AG04450 (cell line): ENCODE results near the gene RAB7B. TPM values are rescaled to one million over a fixed set of nuclear protein-coding genes. Genes with fewer than 3 reads are reported as not detected.

Experiments used
- CTCF ChIA-PET: fragments of 300-600, 350-600 bp; formaldehyde crosslinking; extraction: SDS; loops from one replicate; lab custom pipeline; 2022; ENCODE audit warnings: antibody characterized with exemption, inconsistent platforms; lab: Charles Lee
- POLR2A ChIA-PET: fragments of 350-600 bp; formaldehyde crosslinking; extraction: SDS; loops from one replicate; lab custom pipeline; 2021; ENCODE audit warnings: antibody characterized with exemption, inconsistent platforms; lab: Yijun Ruan, JAX
- DNase-seq: peaks from one replicate; pipeline ENCODE4 v3.0.0-alpha.2; 2011; ENCODE audit warnings: low read depth, low spot score
- H3K27ac ChIP-seq: one replicate; pipeline ENCODE4 v1.5.1; 2012; ENCODE audit warnings: low read depth, low read length, control low read depth
- H3K27me3 ChIP-seq: one replicate; pipeline ENCODE4 v1.6.0; 2012; ENCODE audit warnings: low read length; ENCODE audit not compliant: control insufficient read depth, insufficient read depth
- H3K4me3 ChIP-seq: 2 replicates; pipeline ENCODE4 v1.5.1; 2011; ENCODE audit warnings: mild to moderate bottlenecking, low read depth, low read length, control low read depth
- H3K9me3 ChIP-seq: 2 replicates; pipeline ENCODE4 v1.5.1; 2012; ENCODE audit warnings: low read length; ENCODE audit not compliant: control insufficient read depth, insufficient read depth
- CTCF ChIP-seq: IDR thresholded peaks from 2 replicates; pipeline ENCODE4 v1.5.1; 2011; ENCODE audit warnings: low read depth, low read length, control low read depth, inconsistent platforms
- polyA plus RNA-seq: library from polyadenylated mRNA; depleted of rRNA; stranded (reverse); fragments of >200 nt; gene quantifications from 2 replicates; pipeline ENCODE4 v1.2.3, GENCODE V29; 2011

Gene RAB7B
- polyA plus RNA-seq, 1 experiment: 17.5 TPM

DNA sequence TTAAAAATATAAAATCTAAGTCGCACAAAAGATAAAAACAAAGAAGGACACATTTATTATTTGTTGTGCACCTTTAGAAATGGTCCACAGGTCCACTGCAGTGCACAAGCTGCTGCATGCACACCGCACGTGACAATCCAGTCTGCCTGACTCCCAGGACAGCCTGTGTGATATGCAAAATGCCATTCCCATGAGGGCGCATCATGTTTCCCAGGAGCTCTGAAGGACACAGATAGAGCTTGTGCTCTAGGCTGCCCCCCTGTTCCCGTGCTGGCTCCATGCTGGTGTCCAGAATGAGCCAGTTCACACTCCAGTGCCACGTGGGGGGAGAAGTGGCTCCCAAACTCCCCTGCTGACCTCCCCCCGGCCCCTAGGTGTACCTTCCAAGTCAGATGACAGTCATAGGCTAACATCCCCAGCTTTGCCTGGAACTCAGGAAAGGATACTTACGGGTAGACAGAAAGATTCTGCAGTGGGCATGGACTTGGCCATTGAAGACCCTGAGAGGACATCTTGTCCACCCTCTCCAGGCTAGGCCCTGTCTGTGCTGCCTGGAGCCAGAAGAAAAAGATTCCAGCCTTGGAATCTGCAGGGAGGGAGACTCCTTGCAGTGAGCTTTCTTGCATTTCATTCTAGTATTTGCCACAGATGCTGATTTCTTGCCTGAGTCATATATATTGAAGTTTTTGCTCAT, 26.3 kb downstream of the RAB7B start:
- ChIA-PET CTCF (interaction anchor here (0.5 to 12.1 kb wide), 98 partner anchors 9 to 1006 kb away, joined by 3 to 567 read pairs (median 5); partner anchors contain the start of genes RAB29, RAB7B, SLC26A9 and SLC41A1), POLR2A (interaction anchor here (0.5 to 1.7 kb wide), 8 partner anchors 14 to 318 kb away, joined by 3 to 14 read pairs (median 4); no protein-coding TSS in a partner anchor)
- no peak for TF ChIP-seq CTCF
- H3K9me3 ChIP-seq: no peaks in the 10 kb centered on the region; the same call in 1 of the 2 replicates
- peak overlapping the region; percentile 39 for H3K27ac ChIP-seq
- H3K27me3 ChIP-seq: no peaks in the 10 kb centered on the region
- peak; percentile 23 for DNase-seq
- no peak overlapping the region for H3K4me3 ChIP-seq

- no peak for DNase-seq
- POLR2A ChIA-PET: interaction anchor here (1.1 kb wide), 1 partner anchor 194 kb away, joined by 5 read pairs; no protein-coding TSS in a partner anchor
- no peaks in the 10 kb centered on the region; the same call in 1 of the 2 replicates for H3K9me3 ChIP-seq
- TF ChIP-seq CTCF: no peak
- no peaks in the 10 kb centered on the region for H3K27me3 ChIP-seq
- H3K4me3 ChIP-seq: no peak overlapping the region
- CTCF ChIA-PET: interaction anchor here (1.4 to 12.1 kb wide), 7 partner anchors 52 to 377 kb away, joined by 3 to 567 read pairs (median 14); no protein-coding TSS in a partner anchor
- no peak overlapping the region for H3K27ac ChIP-seq
Measured at GRCh38 chr1:205976036-205976435, 27.2 kb downstream of the RAB7B start.

DNA sequence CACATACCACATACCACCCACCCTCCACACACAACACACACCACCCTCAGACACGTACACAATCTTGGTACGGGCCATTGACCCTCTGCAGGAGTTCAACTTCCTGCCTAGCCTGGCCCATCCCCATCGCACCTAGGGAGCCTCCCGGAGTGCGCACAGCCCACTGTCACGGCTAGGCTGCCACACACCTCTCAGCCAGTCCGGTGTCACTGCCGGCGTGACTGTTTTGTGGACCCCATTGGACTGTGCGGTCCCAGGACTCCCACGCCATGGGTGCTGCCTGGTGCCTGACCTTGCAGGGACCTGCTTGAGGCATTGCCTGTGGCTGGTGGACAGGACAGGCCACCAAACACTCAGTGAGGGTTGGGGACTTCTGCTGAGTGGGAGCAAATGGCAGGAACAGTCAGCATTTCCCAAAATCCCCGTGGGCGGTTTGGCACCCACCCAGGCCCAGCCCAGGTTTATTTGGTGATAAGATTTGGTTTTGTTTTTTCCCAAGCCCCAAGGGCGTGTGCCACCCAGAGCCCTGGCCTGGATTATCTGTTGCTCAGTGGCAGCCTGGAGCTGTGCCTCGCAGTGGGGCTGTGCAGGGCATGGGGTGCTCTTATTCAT, 27.7 kb downstream of the RAB7B start:
- no peaks in the 10 kb centered on the region for H3K27me3 ChIP-seq
- CTCF ChIA-PET: interaction anchor here (5.2 to 12.1 kb wide), 3 partner anchors 52 to 316 kb away, joined by 163 to 567 read pairs (median 197); no protein-coding TSS in a partner anchor
- no peaks in the 10 kb centered on the region; the same call in 1 of the 2 replicates for H3K9me3 ChIP-seq
- DNase-seq: no peak
- POLR2A ChIA-PET: no interaction called here
- H3K27ac ChIP-seq: no peak overlapping the region
- no peak for TF ChIP-seq CTCF
- H3K4me3 ChIP-seq: no peak overlapping the region

- Histone ChIP-seq H3K27me3 (no peaks in the 10 kb centered on the region), H3K27ac (no peak overlapping the region), H3K4me3 (no peak overlapping the region), H3K9me3 (no peaks in the 10 kb centered on the region; the same call in 1 of the 2 replicates)
- TF ChIP-seq CTCF: no peak
- POLR2A ChIA-PET: no interaction called here
- no peak for DNase-seq
- CTCF ChIA-PET: no interaction called here
Measured at GRCh38 chr1:205974712-205975111, 28.5 kb downstream of the RAB7B start.
